ENCODE data around the gene TNFRSF12A.

The TNFRSF12A gene

GRCh38 chr16:3027489-3027795 lies 7.3 kb downstream of the TNFRSF12A start:
- no peak for DNase-seq

GRCh38 chr16:3027983-3028715 lies 8.0 kb downstream of the TNFRSF12A start:
- no peak for DNase-seq

- DNase-seq = no peak
Measured at GRCh38 chr16:3028716-3029319, 8.7 kb downstream of the TNFRSF12A start.

GRCh38 chr16:3029491-3030221 lies 9.5 kb downstream of the TNFRSF12A start:
- DNase-seq = no peak

GRCh38 chr16:3030222-3031212 lies 10.3 kb downstream of the TNFRSF12A start:
- no peak for DNase-seq

GRCh38 chr16:3032624-3033023 lies 12.5 kb downstream of the TNFRSF12A start:
- DNase-seq = no peak

- DNase-seq = no peak
Measured at GRCh38 chr16:3035289-3035971, 15.3 kb downstream of the TNFRSF12A start.

- no peak for DNase-seq
Measured at GRCh38 chr16:3035972-3036725, 16.0 kb downstream of the TNFRSF12A start.

GRCh38 chr16:3036726-3037315 lies 16.7 kb downstream of the TNFRSF12A start, which contains the start of gene BICDL2:
Gene BICDL2 (minus strand): TSS chr16:3036944. CDS start chr16:3035496, 1,448 bp downstream.
- DNase-seq = no peak

- DNase-seq = no peak
Measured at GRCh38 chr16:3038256-3038655, 18.1 kb downstream of the TNFRSF12A start.

- no peak for DNase-seq
Measured at GRCh38 chr16:3038896-3039295, 18.7 kb downstream of the TNFRSF12A start.

GRCh38 chr16:3042376-3042775 lies 22.2 kb downstream of the TNFRSF12A start:
- DNase-seq = no peak

- no peak for DNase-seq
Measured at GRCh38 chr16:3044708-3045107, 24.5 kb downstream of the TNFRSF12A start.

- DNase-seq = no peak
Measured at GRCh38 chr16:3045758-3046640, 25.8 kb downstream of the TNFRSF12A start, which contains the start of gene MMP25. Gene MMP25 (plus strand): TSS chr16:3046561. CDS start chr16:3046918, 357 bp downstream.

- no peak for DNase-seq
Measured at GRCh38 chr16:3046641-3047386, 26.6 kb downstream of the TNFRSF12A start.

- no peak for DNase-seq
Measured at GRCh38 chr16:3047387-3047720, 27.2 kb downstream of the TNFRSF12A start.

- DNase-seq = no peak
Measured at GRCh38 chr16:3049921-3050481, 29.8 kb downstream of the TNFRSF12A start.

- no peak for DNase-seq
Measured at GRCh38 chr16:3050487-3050886, 30.3 kb downstream of the TNFRSF12A start.

- no peak for DNase-seq
Measured at GRCh38 chr16:3051009-3051408, 30.8 kb downstream of the TNFRSF12A start.
